GM19193 (cell line): ENCODE results near the gene FBRS.

ENCODE experiments used
- POLR2A ChIP-seq: IDR thresholded peaks from 4 replicates; pipeline ENCODE4 v1.6.1; 2011; ENCODE audit not compliant: insufficient read depth, insufficient read length; ENCODE audit errors: extremely low read depth

The FBRS gene

GRCh38 chr16:30699615-30700099 is 41.4 kb downstream of the FBRS start:
- TF ChIP-seq POLR2A: no peak

GRCh38 chr16:30700491-30700890 is 42.3 kb downstream of the FBRS start:
- TF ChIP-seq POLR2A: no peak

GRCh38 chr16:30700971-30701370 is 42.7 kb downstream of the FBRS start:
- no peak for TF ChIP-seq POLR2A

GRCh38 chr16:30703971-30704370 is 45.7 kb downstream of the FBRS start:
- no peak for TF ChIP-seq POLR2A

- no peak for TF ChIP-seq POLR2A
Measured at GRCh38 chr16:30706046-30706445, 47.8 kb downstream of the FBRS start.

- TF ChIP-seq POLR2A: no peak
Measured at GRCh38 chr16:30710971-30711370, 52.7 kb downstream of the FBRS start.

GRCh38 chr16:30711712-30712111 is 53.5 kb downstream of the FBRS start:
- TF ChIP-seq POLR2A: no peak

- no peak for TF ChIP-seq POLR2A
Measured at GRCh38 chr16:30715750-30716445, 57.7 kb downstream of the FBRS start.

- no peak for TF ChIP-seq POLR2A
Measured at GRCh38 chr16:30720086-30720485, 61.9 kb downstream of the FBRS start.
